ENCODE data around the gene SHMT1.
A peak's percentile ranks its signal among the peaks of the same experiment; 100 is the strongest.
"Not testable (repeated sequence)": the region's sequence is repeated elsewhere in the genome, so short reads cannot be mapped to it uniquely, and the experiment has no call there.

SHMT1 gene

DNA sequence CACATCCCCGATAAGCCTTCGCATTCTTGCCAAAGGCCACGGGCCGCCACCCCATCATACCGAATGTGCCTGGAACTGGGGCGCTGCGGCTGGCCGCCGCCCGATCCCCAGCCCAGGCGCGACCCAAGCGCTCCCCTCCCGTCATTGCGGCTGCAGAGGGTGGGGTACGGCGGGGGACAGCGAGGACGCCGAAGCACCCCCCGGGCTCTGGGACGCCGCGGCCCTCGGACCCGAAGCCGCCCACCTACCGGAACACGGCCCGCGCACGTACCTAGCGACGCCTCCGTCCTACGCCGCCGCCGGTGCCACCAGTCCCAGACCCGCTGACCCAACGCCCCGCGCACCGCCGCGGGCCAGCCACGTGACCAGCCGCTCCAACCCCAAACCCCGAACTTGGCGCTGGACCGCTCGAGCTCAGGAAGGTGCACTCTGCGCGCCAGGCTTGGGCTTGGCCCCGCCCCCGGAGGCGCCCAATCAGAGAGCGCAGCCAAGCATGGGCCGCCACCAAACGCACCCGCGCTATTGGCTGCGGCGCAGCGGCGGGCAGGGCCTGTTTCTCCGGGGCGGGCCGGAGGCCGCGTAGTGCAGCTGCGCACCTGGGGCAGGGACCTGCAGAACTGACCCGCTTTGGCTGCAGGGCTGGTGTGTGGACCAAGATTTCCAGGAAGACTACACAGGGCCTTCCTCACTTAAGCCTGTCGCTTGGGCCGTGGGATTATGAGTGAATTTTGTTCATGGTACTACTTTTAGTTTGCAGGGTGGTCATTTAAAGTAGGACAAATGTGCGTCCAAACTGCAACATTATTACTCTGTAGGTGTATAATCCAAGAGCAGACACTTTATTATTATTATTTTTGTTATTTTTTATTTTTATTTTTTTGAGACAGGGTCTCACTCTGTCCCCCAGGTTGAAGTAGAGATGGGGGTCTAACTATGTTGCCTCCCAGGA is at the start of gene SHMT1:
TSS of gene SHMT1 (minus strand) at position 450 of the 949 bp plus-strand sequence. CDS start 7,569 bp downstream, outside the sequence.
- peak; percentile 17 for DNase-seq (ENCODE audit: low read depth)

DNA sequence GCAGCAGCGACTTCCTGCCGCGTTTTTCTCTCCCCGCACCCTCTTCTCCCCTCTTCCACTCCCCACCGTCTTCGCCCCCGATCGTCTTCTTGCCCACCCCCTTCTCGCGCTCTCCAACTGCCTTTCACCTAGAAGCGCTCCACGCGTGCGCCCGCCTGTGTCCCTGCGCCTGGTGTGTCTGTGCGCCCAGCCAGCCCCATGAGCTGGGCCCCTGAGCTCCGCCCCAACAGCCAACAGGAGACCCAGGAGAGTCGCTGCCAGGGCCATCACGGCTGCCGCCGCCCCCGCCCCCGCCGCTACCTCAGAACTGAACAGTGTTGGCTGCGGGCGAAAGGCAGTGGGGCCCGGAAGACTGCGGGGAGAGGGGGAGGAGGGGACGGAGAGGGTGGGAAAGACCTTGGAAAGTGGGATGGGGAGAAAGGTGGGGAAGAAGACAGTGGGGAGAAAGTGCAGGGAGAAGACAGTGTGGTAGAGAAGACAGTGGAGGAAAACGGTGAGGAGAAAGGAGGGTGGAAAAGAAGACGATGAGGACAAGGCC is 48.7 kb upstream of the SHMT1 start:
- not testable (repeated sequence) for DNase-seq (ENCODE audit: low read depth)

DNA sequence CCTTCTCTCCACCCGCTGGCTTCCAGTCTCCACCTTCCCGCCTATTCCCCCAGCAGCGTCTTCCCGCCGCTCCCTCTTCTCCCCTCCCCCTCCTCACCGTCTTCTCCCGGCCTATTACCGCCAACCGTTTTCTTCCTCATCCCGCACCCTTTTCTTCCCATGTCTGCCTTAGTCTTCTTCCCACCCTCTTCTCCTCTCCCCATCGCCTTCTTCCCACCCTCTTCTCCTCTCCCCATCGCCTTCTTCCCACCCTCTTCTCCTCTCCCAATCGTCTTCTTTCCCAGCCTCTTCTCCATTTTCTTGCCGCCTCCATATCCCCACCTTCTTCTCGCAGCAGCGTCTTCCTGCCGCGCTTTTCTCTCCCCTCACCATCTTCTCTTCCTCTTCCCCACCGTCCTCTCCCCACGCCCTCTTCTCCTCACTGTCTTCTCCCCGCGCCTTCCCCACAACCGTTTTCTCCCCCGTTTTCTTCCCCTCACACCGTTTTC is 48.1 kb upstream of the SHMT1 start:
- DNase-seq (ENCODE audit: low read depth): not testable (repeated sequence)

DNA sequence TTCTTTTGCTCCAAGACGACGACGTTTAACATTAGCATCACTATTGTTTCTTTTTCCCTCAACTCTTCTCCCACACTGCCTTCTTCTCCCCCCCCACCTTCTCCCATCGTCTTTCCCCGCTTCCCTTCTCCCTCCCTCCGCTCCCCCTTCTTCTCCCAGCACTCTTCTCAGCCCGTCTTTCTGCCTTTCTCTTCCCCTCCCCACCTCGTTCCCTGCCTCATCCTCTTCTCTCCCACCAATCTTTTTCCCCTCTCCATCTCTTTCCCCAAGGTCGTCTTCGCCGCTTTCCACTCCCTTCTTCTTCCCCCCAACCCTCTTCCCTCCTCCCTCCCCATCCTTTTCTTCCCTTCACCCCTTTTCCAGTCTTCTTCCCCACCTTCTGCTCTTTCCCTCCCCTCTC is 47.4 kb upstream of the SHMT1 start:
- DNase-seq (ENCODE audit: low read depth): not testable (repeated sequence)

DNA sequence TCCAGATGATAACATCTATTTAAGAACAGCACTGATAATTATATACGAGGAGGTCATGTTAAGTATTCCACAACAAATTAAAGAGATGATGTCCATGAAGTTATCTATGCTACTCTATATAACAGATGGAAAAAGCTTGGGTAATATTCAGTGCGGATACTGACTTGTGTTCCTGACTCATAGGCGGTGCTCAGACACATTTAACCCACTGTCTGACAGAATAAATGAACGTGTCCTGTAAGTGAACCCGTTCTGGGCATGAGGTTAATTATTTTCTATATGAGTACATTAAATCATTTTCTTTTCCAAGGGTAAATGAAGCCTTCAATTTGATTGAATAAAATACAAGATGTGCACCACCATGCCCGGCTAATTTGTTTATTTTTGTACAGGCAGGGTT is 46.0 kb upstream of the SHMT1 start:
- not testable (repeated sequence) for DNase-seq (ENCODE audit: low read depth)

DNA sequence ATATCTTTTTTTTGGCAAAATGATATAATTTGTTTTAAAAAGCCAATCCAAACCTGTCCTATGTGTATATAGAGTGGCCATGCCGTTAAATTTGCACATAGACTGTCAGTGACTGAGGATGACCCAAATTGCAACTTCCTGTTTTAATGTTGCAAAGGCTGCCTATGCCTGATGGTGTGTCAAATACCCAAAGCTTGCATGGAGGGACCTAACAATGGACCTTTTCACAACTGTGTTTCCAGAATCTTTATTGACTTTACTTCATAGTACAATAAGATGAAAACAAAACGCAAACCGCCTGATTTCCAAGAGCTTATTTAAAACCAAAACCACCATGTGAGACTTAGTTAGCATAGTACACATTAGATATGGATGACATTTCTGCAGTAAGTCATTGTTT is 45.6 kb upstream of the SHMT1 start:
- not testable (repeated sequence) for DNase-seq (ENCODE audit: low read depth)

DNA sequence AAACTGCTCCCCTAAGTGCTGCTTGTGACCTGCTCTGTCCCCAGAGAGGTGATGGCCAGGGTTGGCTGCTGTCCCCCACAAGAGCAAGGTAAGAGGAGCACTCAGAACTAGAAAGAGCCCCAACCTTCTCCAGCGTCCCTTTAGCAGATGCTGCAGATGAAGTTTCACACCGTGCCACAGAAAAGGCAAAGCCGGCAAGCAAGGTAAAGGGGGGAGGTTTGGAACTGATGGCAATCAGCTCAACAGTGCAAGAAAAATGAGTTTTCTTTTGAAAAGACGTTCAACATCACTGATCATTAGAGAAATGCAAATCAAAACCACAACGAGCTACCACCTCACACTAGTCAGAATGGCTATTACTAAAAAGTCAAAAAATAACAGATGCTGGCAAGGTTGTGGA is 40.3 kb upstream of the SHMT1 start:
- not testable (repeated sequence) for DNase-seq (ENCODE audit: low read depth)

DNA sequence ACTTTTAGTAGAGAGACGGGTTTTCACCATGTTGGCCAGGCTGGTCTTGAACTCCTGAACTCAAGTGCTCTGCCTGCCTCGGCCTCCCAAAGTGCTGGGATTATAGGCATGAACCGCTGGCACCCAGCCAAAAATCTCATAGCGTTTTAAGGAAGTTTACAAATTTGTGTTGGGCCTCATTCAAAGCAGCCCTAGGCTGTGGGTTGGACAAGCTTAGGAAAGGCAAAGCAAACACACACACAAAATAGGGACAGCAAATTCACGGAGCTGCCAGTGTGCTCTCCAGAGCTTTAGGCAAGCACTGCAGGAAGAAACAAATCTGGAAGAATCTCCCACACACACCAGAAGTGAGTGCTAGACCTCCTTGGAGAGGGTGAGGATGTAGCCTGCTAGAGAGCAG is 39.8 kb upstream of the SHMT1 start:
- not testable (repeated sequence) for DNase-seq (ENCODE audit: low read depth)

DNA sequence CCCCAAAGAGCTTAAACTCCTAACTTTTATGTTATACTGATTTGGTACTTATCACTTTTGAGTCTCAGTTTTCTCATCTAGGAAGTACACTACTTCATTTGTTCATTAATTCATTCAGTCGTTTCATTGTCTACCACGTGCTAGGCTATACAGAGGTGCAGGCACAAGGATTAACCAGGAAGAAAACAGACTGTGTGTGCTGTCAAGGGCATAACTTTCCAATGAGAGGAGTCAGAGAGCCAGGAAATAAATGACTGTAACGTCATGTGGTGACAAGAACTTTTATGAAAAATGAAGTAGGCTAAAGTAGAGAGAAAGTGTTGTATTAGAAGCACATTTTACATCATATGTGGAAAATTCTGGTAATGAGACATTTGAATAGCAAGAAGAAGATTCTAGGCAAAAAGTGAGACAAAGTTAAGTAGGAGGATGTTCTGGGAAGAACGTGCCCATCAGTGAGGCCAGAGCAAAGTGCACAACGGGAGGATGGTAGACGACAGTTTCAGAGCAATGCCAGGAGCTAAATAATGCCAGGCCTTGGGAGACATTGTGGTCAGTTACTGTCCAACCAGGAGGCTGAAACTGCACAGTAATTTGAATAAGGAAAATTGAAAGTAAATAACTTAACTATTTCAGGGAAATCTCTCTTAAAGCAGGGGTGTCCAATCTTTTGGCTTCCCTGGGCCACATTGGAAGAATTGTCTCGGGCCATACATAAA is 38.7 kb upstream of the SHMT1 start:
- DNase-seq (ENCODE audit: low read depth): not testable (repeated sequence)

DNA sequence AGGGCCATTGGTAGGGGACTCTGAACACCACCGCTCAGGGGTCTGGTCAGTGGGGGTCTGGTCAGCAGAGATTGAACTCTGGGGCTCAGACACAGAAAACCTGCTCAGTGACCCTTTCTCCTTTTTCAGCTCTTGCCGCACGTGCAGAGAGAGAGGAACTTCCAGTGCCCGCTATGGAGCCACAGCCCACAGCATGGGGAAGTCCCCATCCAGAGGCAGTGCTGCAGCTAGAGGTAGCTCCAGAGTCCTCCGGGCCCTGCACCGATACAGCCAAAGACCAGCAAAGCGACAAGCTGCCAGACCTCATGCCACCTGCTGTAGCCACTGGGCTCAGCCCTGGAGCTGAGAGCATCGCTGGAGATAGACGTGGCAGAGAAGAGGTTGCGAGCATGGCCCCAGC is 25.4 kb upstream of the SHMT1 start:
- DNase-seq (ENCODE audit: low read depth): not testable (repeated sequence)

DNA sequence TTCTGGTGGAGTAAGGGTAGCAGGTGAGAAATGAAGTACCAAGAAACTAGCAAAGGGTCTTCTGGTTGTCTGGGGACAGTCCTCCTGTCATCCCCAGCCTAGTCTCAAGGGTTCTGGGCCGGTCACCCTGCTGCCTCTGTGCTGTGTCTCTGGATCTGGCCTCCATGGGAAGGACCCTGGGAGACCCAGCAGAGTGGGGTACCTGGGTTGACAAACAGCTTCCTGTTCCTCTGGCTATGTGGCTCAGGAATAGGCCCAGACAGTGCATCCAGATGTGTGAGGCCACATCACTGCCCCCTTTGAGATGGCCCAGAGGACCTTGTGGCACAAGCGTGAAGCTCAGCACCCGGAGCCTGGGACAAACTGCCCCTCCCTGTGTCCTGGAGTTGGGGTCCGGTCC is 24.9 kb upstream of the SHMT1 start:
- DNase-seq (ENCODE audit: low read depth): not testable (repeated sequence)

DNA sequence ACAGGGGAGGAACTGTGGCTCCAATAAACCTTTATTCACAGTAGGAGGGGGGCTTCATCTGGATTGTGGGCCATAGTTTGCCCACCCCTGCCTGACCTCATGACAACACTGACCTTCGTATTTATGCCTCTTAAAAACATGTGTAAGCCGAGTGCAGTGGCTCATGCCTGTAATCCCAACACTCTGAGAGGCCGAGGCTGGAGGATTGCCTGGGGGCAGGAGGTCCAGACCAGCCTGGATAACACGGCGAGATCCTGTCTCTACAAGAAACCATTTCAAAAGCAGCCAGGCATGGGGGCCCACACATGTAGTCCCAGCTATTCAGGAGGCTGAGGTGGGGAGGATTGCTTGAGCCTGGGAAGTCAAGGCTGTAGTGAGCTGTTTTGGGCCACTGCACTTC is 24.2 kb upstream of the SHMT1 start:
- DNase-seq (ENCODE audit: low read depth): not testable (repeated sequence)

DNA sequence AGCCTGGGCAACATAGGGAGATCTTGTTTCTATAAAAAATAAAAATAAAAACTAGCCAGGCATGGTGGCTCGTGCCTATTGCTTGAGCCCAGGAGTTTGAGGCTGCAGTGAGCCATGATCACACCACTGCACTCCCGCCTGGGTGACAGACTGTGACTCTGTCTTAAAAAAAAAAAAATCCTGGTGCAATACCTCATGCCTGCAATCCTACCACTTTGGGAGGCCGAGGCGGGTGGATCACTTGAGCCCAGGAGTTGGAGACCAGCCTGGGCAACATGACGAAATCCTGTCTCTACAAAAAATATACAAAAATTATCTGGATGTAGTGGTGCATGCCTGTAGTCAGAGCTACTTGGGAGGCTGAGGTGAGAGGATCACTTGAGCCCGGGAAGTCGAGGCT is 20.9 kb upstream of the SHMT1 start:
- DNase-seq (ENCODE audit: low read depth): not testable (repeated sequence)

DNA sequence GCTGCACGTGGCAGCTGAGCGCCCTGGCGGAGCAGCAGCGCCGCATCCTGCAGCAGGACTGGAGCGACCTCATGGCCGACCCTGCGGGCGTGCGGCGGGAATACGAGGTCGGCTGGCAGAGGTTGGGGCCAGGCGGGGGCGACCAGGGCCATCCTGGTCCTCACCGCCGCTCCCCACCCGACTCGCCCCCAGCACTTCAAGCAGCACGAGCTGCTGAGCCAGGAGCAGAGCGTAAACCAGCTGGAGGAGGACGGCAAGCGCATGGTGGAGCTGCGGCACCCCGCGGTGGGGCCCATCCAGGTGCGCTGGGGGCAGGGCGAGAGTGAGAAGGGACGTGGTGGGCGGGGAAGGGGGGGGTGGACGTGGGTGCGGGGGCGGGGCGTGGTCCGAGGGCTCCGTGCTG is 19.7 kb upstream of the SHMT1 start:
- DNase-seq (ENCODE audit: low read depth): not testable (repeated sequence)

DNA sequence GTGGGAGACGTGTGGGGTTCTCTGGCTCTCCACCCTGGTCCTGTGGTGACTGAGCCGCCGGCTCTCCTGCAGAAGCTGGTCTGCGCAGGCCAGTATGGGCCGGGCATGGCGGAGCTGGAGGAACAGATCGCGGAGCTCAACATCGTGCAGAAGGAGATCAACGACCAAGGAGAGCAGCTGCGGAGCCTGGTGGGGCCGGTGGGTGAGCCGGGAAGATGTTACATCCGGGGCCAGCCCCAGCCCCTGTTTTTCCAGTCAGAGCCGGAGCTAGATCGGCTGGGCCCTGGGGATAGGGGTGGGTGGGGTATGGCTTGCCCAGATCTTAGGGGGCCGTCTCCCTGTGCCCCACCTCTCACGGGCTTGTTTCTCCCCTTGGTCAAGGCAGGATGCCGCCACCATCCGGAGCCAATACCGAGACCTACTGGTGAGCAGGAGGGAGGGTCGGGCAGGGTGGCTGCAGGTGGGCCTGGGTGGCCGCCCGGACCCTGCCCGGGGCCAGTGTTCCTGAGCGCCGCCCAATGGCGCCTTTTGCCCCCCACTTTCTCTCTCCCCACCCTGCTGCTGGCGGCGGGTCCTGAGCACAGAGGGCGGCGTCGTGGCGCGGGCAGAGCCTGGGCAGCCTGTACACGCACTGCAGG is 19.2 kb upstream of the SHMT1 start:
- no peak for DNase-seq (ENCODE audit: low read depth)

DNA sequence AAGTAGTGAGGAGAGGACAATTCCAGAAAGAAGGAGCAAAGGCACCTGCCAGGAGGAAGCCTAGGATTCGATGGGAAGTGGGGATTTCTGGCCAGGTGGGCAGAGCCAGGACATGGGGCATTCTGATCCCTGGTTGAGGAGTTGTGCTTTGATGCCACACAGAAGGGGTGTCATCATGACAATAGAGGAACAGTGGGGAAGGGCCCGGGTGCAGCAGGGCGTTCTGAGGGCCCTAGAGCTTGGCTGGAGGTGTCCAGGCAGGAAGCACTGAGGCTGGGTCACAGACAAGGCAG is 18.5 kb upstream of the SHMT1 start:
- no peak for DNase-seq (ENCODE audit: low read depth)

DNA sequence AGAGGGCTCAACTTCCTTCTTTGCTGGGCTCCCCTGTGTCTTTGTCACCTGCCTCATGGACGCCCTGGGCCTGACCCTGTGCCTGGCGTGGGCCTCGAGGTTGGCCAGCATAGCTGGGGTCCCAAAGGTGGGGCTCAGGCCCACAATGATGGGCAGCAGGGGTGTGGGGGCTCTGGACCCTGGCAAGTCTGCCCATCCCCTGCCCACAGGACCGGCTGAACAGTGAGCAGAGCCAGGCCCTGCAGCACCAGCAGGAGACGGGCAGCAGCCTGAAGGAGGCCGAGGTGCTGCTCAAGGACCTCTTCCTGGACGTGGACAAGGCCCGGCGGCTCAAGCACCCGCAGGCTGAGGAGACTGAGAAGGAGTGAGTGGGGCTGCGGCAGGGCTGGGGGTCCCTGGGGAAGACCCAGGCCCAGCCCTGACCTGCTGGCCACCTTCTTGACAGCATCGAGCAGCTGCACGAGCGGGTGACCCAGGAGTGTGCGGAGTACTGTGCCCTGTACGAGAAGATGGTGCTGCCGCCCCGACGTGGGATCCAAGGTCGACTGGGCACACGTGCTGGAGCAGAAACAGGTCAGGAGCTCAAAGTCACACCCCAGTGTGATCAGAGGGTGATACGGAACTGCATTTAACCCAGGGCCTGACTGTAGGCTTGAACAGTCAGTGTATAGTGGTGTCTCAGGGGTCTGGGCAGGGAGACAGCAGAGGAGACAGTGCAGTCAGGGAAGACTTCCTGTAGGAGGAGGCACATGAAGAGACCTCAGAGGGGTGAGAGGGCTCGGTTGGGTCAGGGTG is 18.0 kb upstream of the SHMT1 start:
- DNase-seq (ENCODE audit: low read depth): no peak

DNA sequence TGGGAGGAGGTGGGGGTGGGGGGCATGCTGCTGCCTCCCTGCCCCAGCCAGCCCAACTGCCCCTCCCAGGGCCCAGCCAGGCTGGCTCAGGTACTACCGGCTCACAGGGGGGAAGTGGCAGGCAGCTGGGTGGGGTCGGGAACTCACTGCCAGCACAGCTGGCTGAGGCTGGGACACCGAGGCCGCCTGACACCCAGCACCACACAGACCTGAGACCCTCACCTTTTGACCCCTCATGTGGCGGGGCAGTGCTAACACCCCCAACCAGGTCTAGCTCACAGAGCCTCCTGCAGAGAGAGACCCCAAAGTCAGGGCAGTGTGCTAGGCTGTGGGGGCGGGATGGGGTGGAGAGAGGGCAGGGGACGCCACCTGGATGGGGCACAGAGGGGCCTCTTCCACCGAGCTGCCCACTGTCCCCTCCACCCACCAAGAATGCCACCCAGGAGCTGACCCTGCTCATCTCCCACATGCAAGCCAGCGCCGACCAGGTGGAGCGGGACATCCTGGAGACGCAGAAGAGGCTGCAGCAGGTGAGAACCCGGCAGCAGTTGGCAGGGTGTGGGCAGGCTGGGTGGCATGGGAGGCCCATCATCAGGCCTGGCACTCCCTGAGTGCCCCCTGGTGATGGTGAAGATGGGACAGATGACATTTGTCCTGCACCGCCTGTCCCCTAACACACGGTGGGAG is 17.3 kb upstream of the SHMT1 start:
- no peak for DNase-seq (ENCODE audit: low read depth)

DNA sequence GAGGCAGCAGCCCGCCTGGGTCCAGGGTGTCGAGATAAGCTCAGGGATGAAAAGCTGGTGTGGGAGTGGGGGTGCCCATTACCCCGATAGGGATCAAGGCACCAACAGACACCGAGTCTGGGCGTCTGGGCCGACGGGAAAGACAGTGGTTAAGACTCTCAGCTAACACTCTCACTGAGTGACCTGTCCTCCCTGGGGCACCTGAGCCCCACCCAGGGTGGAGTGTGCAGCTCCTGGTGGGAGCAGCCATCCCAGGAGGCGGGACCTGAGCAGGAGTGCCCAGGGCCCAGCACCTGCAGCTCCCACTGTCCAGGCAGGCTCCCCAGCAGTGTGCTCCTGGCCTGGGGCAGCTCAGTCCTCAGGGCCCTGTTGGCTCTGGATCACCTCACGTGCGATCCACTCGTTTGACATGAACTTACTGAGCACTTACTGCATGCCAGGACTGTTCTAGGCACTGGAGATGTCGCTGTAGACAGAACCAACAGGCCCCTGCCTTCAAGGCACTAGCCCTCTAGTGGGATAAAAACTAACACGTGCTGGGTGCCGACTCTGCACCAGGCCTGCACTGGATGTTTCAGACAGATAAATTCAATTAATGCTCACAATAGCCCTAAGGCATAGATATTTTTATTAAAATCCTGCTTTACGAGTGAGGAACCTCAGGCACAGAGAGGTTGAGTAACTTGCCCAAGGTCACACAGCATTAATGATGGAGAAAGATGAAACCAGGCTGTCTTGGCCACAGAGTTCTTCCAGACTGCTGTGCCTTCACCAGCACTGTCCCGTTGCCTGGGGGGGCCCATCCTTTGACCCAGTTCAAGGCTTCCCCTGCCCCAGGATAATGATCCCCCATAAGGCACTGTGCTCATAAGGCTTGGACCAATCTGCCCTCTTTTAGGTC is 16.1 kb upstream of the SHMT1 start:
- DNase-seq (ENCODE audit: low read depth): no peak

DNA sequence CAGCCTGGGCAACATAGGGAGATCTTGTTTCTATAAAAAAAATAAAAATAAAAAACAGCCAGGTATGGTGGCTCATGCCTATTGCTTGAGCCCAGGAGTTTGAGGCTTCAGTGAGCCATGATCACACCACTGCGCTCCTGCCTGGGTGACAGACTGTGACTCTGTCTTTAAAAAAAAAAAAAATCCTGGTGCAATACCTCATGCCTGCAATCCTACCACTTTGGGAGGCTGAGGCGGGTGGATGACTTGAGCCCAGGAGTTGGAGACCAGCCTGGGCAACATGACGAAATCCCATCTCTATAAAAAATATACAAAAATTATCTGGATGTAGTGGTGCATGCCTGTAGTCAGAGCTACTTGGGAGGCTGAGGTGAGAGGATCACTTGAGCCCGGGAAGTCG is 15.3 kb upstream of the SHMT1 start:
- not testable (repeated sequence) for DNase-seq (ENCODE audit: low read depth)

All from non-pigmented ciliary epithelial cell (primary cell).